Panc1 (cell line): ENCODE data around the gene PPP1R7.
A peak's percentile ranks its signal among the peaks of the same experiment; 100 is the strongest.

Experiments used
- CTCF ChIP-seq: fragments of 450-650 bp; IDR thresholded peaks from 2 replicates; pipeline ENCODE4 v1.5.1; 2017; ENCODE audit warnings: mild to moderate bottlenecking
- POLR2AphosphoS5 ChIP-seq: IDR thresholded peaks from 2 replicates; pipeline ENCODE4 v1.6.1; 2012; ENCODE audit warnings: mild to moderate bottlenecking, low read depth, low read length, moderate library complexity
- REST ChIP-seq, 2 experiments: IDR thresholded peaks; 2 replicates each; pipeline ENCODE4 v1.6.1; 2011 to 2012; ENCODE audit warnings: low read depth in 2 of 2, control low read depth in 1 of 2, low read length in 1 of 2, mild to moderate bottlenecking in 1 of 2, moderate library complexity in 1 of 2; ENCODE audit not compliant: insufficient read depth in 1 of 2
- SIN3A ChIP-seq: IDR thresholded peaks from 2 replicates; pipeline ENCODE4 v1.6.1; 2012; ENCODE audit warnings: low read depth, mild to moderate bottlenecking, low read length, moderate library complexity, borderline replicate concordance; ENCODE audit not compliant: insufficient read depth
- TCF7L2 ChIP-seq: IDR thresholded peaks from 2 replicates; pipeline ENCODE4 v1.6.1; 2011; ENCODE audit warnings: mild to moderate bottlenecking, low read depth, low read length, inconsistent platforms

- TF ChIP-seq CTCF (no peak), POLR2AphosphoS5 (no peak), TCF7L2 (no peak), REST (IDR thresholded peaks at IDR 0.05; ENCODE audit: insufficient read depth in 1 of 2, low read depth in 2 of 2, low read length in 1 of 2) (0 out of 4 replicates have a peak, but pooled peaks of 1 of the 2 experiments have one; percentile 4), SIN3A (no peak)
Observed at GRCh38 chr2:241217320-241218031, 67.2 kb downstream of the PPP1R7 start.
